Cardiac fibroblast (primary cell): Measurements from ENCODE around the gene LRRC10B.

Experiments used
- DNase-seq, 2 donors: peaks; one replicate each; pipeline versions ENCODE4 v3.0.0 to v3.0.0-alpha.2; 2010; ENCODE audit warnings: low read depth in 2 of 2
- H3K4me3 ChIP-seq, 2 donors: replicated peaks in 1 of 2; 1 replicate in 1 of 2; 2 replicates in 1 of 2; pipeline ENCODE4 v1.5.1; 2011; ENCODE audit warnings: low read depth in 2 of 2, low read length in 2 of 2, mild to moderate bottlenecking in 2 of 2, moderate library complexity in 1 of 2
- TF ChIP-seq, protein P1 (sequence below): IDR thresholded peaks from one replicate; pipeline ENCODE4 v1.5.1; 2011; ENCODE audit warnings: low read depth, mild to moderate bottlenecking, low read length, inconsistent platforms

LRRC10B gene

DNA sequence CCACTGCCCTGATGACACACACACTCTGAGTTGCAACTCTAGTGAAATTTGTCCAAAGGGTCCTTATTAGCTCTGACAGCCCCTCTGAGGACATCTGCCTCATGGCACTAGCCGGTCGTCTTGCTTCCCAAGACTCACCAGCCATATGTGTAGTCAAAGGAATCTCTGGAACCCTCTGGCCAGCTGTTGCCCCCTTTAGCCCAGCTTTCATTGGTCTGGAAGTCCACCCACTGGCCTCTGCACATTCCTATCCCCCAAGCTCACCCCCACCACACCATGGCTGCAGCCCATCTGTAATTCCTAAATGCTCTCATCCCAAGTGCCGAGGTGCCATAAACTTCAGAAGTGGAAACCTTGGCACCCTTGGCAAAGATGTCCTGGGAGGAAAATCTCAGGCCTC is 48.1 kb downstream of the LRRC10B start:
- DNase-seq = no peak
- H3K4me3 ChIP-seq = no peak overlapping the region
- TF ChIP-seq, protein P1, sequence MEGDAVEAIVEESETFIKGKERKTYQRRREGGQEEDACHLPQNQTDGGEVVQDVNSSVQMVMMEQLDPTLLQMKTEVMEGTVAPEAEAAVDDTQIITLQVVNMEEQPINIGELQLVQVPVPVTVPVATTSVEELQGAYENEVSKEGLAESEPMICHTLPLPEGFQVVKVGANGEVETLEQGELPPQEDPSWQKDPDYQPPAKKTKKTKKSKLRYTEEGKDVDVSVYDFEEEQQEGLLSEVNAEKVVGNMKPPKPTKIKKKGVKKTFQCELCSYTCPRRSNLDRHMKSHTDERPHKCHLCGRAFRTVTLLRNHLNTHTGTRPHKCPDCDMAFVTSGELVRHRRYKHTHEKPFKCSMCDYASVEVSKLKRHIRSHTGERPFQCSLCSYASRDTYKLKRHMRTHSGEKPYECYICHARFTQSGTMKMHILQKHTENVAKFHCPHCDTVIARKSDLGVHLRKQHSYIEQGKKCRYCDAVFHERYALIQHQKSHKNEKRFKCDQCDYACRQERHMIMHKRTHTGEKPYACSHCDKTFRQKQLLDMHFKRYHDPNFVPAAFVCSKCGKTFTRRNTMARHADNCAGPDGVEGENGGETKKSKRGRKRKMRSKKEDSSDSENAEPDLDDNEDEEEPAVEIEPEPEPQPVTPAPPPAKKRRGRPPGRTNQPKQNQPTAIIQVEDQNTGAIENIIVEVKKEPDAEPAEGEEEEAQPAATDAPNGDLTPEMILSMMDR = no peak
